Measurements from ENCODE around the gene NEGR1.

NEGR1 gene

DNA sequence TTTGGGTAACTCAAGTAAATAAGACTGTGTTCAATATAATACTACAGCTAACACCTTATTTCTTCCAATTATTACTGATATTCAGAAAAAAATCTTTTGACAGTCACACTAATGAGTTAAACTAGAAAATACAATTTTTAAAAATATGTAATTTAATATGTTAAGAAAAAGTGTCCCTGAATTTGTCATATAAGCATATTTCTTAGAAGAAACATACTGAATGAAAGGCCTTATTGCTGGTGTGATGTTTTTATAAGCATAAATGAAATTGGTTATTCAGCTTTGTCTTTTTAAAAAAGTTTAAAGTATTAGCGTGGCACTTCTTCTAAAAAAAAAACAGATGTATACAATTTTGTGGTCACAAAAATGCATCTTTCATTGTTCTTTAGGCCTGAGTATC lies 267.3 kb downstream of the NEGR1 start:
- DNase-seq = no peak

DNA sequence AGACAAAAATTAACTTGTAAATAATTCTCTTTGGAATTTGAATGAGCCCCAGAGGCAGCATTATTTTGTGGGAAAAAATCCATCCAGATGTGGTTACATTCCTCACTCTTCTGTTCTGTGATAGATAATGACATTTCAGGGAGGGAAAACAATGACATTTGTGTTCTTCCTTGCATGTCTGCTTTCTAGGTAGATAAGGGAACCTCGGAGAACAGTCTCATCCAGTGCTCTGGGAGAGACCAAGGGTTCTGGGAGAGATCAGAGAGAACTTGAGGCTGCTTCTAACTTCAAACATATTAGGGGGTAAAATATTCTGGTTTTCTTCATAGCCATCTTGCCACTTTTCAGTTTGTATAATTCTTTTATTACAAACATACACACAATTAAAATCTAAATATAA lies 269.2 kb downstream of the NEGR1 start:
- no peak for DNase-seq

DNA sequence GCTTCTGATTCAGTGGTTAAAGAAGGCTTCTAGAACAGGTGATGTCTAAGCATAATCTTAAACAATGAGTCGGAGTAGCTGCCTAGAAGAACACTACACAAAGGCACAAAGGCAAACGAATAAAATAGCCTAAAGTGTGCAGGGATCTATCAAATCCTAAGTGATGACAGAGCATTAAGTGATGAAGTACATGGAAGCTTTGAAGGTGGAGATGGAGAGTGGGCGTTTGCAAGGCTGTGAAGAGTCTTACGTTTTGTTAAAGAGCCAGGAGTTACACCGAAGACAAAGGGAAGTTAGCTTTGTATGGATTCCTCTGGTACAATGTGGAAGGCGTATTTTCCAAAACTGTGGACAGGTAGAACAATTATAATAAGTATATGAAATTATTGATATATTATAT lies 270.6 kb downstream of the NEGR1 start:
- no peak for DNase-seq

DNA sequence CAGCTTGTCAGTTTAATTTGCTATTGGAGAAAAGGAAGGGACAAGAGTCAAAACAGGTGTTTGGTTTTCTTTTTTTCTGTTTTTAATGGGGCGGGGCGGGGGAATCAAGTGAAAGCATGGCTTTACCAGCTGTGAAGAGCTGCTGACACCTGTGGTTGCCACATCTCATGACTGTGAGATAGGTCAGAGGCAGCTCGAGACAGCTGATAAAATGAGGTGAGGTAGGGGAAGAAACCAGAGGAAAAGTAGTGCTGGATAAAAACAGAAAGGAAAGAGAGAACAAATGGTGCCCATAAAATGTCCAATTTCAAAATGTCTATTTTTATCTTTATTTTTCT lies 272.3 kb downstream of the NEGR1 start:
- DNase-seq = no peak

DNA sequence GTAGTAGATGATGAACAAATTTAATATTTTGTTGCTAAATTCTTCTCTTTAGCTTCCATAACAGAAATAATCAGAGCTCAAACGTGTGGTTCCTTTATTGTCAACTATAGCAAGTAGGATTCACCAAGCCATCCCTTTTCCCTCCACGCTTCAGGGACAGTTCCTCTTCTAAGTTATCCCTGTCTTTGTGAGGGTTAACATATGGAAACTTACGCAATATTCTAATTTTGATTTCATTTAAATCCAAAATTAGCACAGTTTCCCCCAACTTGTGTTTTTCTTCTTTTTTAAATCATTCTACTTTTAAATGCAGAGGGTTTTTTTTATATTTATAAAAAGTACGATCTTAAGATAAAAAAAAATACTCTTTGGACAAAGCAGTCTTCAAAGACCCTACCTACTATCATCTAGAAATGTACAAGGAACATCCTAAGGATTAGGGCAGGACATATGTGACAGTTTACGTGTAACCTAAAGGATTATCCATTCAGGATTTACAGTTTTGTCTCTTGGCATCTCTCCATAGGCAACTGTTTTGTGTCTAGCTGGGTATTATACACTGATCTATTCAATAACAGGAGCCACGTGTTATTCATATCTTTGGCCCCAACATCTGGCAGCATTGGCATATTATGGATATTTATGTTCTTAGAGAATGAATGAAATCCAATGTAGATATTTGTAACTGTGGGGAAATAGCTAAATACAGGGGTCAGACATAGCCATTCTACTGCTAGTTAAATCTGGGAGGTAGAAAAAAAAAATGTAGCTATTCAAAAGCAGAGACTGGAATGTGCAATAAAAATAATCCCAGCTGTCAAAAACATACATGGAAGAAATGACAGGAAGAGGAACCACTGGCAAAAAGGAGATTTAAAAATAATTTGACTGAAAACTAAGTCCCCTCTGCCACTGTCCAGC lies 272.9 kb downstream of the NEGR1 start:
- no peak for DNase-seq

DNA sequence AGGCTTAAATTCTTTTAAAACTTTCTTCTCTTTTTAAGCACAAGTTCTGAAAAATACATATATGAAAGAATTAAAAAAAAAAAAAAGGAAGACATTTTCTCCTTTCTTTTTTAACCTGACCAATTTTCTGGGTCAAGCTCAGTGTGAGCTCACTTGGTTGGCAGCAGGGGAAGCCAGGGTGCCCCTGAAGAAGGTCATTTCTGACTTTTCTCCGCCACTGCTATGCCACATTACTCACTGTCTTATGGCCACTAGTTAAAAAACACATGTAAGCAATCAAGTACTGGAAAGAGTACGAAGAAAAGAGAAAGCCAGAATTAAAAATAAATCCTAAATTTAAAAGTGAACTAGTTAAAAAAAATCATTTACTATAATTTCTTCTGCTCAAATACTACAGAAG lies 275.0 kb downstream of the NEGR1 start:
- DNase-seq = no peak

DNA sequence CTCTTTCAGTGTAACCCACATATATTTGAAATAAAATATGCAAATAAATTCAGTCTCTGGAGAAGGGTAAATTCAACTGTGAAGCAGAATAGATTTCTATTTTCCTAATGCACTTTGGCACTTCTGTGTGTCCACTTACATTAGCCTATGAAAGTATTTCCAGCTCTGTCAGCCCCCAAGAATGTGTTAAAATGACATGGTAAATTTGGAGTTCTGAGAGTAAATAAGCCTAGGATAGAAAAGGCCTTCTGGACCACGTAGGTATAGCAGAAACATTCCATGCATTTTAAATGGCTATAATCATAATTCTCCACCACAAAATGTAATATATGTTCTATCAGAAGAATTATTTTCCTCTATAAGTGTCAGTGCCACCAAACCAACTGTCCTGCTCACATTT lies 276.2 kb downstream of the NEGR1 start:
- DNase-seq = no peak

DNA sequence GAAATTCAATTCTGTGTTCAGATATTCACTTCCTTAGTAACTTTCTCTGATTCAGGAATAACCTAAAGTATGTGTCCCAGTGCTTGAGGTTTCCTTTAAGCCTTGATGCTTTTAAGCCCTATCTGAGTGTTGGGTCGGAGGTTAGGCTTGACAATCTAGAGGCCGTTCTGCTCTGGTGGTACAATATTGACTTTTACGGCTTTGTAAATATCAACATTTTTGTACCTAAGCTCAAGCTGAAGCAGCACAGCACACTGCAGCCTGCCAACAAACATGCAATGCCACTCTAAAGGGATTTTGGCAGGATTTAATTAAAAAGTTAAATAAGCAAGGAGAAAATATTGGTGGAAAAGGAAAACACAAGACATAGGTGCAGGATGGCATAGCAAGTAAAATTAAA lies 279.2 kb downstream of the NEGR1 start:
- no peak for DNase-seq

DNA sequence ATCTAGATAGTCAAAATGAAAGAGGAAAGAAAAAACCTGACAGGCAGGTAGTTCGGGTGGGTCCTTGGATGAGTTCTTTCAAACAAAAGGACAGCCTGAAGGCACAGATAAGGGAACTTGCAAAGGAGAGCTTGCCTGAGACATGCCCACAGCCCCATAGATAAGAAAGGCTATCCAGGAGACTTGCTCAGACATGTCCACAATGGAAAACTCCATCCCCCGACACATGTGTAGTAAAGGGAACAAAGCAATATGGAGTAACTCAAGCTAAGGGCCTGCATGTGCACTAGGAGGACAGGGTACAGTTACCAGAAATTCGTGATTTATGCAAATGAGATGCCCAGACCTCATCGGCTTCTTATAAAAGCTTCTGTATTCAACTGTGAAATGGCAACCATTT lies 281.5 kb downstream of the NEGR1 start:
- no peak for DNase-seq

DNA sequence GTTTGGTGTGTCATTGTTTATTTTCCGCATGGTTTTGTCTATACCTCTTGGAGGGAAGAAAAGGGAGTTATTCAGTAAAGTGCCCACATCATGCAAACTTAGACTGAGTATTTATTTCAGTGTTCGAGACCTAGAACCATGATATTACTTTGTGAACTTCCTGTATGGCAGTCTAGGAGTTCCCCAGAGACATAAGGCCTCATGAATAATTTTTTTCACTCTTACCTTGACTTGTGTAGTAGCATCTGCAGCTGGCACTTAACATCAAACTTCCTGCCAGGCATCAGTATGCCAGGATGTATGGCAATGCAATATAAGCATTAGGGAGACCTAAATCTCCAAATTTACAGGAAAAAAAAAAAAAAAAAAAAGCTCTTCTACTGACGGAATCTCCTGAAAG lies 287.7 kb downstream of the NEGR1 start:
- no peak for DNase-seq

DNA sequence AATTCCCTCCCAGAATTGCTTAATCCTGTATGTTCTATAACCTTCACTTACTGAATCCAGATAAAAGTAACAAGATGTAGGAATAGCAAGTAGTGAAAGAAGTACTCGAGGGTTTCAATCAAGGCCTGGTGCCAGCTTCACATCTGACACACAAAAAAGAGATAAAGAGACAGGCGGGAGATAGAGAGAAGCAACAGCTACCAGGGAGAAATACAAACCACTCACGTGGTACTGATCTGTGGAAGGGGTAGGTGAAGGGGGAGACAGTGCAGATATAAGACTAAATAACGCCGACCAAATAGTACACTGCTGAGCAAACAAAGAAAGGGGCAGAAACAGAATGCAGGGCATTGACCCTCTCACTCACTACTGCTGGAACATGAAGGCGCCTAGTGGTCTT lies 295.2 kb downstream of the NEGR1 start:
- no peak for DNase-seq

DNA sequence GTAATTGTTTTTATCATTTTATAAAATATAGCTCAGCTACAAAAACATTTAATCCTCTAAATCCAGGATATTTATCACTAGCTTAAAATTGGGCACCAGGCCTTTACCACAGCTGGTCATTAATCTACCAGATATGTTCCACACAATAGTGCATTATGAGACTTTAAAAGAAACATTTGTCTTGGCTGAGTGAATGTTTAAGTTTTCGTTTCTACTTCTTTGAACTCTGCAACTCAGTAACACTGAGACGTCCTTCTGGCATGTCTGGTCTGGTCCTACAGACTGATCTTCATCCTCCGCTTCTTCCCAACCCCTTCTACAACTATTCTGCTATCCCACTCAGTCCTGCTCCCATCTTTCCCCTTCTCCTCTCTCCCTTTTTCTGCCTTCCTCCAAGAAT lies 296.2 kb downstream of the NEGR1 start:
- DNase-seq = no peak

DNA sequence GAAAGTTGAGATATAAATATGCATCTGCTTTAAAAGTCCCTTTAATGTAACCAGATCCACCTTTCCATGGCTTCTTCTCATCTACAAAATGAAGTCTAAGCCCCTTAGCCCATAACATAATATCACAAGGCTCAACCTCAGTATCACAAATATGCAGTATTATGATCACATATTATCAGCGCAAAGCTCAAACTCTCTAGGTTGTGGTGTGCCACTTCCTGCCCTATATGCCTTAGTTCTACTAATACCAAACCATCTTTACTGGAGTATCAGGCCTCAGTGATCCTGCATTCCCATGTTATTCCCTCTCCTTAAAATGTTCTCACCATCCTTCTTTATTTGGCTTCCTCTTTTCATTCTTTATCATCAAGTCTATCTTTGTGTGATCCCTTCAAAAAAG lies 301.8 kb downstream of the NEGR1 start:
- no peak for DNase-seq

DNA sequence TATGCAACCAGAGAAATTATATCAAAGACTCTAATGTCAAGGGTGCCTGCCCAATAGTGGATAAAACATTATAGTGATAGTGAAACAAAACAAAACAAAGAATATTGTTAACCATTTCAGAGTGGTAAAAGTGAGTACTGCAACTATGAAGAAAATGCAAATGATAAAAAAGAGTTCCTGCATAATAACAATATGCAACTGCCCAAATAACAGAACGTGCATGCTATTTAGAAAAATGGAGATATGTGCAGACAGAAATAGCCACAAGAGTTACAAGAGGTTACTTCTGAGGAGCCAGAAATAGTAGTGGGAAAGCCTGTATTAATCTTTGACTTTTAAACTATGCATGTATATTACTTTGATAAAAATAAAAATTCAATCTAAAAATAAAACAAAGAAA lies 302.5 kb downstream of the NEGR1 start:
- no peak for DNase-seq

DNA sequence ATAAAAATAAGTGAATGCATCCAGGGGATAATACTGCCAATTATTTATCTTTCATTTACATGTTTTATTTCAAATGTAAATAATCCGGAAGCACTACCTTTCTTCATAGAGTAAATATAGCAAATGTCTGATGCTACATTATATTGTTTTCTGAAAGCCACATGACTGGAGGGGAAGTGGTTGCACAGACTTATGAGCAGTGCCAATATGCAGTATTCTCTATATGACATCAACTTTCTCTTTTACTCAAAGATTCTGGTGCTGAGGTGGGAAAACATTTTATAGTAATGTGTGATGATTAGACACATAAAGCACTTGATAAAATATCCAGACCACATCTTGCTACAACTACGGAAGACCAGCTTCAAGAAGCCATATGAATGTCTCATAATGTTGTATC lies 314.7 kb downstream of the NEGR1 start:
- no peak for DNase-seq

DNA sequence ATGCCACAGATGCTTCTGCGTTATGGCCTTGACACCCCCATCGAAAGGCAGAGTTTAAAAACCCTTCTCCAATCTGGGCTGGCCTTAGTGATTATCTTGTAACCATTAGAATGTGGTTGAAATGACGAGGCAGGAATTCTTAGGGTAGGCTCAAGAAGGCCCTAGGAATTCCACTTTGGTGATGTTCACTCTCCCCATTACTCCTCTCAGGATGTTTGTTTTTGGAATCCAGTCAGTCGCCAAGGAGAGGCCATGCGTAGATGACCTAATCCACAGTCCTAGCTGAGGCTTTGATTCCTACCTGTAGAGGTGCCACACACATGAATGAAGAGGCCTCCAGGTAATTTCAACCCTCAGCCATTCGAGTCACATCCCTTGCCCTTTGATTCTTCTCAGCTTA lies 318.2 kb downstream of the NEGR1 start:
- no peak for DNase-seq

DNA sequence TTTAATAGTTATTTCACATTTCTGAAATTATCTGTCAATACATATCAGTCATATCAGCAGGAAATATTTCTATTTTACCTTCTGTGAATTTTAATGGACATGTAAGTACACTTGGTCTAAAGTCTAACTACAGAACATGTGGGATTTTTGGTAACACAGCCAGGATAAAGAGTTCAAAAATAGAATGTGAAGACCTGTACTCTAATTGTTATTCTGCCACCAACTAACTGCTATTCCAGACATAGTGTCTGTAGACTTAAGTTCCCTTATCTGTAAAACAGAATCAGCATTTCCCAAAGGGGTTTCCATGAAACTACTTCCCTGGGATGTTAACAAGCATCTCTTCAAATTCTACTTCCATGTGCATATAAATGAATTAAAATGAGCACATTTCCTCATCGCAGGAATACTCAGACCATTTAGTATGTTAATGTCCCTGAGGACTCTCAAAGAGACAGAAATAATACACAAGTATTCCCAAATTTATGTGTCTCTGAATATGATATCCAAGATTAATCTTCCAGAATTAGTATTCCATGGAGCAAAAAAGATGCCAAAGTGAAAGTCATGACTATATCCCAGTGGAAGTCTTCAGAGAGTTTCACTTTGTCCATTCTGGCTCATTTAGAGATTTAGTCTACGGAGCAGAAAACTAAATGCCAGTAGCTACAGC lies 325.6 kb downstream of the NEGR1 start:
- no peak for DNase-seq

DNA sequence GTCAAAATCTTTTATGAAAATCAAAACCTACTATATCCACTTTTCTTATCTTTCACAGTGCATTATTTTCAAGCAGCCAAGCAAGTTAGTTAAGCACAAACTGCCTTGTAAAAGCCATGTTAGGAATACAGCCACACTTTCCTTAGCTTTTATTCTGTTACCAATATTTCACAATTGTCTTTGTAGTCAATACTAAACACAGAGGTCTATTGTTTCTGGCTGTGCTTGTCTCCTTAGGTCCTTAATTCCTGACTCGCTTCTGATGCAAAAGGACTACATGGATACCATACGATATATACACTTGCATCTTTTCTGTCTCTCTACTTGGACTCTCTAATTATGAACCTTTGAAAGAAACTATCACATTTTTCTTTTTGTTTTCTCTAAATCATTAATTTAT lies 331.8 kb downstream of the NEGR1 start:
- DNase-seq = no peak

DNA sequence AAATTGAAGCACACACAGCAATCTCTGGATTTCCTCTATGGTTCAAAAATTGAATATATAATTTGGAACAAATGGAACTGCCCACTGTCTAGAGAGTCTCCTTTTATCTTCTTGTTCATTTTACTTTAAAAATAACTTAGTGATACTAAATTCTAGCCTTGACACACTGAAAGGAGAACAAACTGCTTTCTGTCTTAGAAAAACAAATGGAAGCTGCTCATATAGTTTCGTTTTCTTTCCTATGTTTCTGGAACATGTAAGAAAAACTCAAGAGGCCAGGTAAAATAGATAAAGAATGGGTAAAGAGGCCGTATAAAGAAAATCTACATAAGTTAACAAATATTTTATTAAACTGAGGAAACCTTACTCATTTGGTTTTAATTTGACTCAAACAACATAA lies 332.7 kb downstream of the NEGR1 start:
- no peak for DNase-seq

DNA sequence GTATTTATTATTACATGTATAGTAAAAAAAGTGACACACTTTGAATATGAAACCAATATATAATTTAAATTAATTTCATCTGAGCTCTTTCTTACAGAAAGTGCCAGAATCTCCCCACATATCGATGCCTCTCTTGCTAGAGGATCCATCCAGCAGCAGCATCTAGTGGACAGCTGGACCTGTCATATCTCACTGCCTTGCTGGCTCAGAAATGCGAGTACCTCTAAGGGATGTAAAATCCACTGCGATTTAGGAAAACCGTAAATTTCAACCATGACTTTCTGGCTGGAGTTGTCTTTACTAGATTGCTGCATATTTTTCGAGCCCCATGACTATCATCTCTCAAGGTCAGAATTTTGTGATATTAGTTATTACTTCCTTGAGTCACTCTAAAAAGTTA lies 333.8 kb downstream of the NEGR1 start:
- DNase-seq = no peak

DNA sequence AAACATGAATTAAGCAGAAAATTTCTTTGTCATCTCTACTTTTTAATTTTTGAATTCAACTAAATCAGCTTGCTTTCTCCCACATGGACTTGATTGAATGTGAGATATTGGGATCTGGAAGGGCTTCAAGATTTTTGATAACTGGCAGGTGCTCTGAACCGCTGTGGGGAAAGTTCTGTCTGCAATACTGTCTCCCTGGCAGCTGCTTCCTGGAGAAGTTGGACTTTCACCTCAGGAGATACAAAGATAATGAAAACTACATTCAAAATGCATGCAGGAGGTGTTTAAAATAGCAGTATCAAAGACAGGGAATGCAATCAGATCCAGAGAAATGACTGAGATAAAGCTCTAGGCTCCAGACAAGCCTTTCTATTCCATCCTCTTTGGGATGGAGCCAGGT lies 338.3 kb downstream of the NEGR1 start:
- no peak for DNase-seq

DNA sequence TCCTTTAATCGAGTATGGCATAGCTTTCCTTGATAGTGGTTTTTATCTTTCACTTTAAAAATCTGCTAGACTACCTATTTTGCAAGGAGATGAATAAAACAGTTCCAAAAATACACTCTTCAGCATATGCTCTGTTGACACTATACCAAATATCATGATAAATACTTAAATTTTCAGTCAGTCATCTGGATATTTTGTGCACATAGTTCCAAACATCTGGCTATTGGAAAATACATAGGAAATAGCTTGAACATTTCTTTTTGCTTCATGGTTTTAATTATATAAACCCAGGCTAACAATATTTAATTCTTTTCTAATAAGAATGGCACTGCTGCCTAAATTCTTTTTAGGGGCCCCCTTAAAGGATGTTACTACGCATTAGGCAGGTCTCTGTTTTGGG lies 342.1 kb downstream of the NEGR1 start:
- no peak for DNase-seq

DNA sequence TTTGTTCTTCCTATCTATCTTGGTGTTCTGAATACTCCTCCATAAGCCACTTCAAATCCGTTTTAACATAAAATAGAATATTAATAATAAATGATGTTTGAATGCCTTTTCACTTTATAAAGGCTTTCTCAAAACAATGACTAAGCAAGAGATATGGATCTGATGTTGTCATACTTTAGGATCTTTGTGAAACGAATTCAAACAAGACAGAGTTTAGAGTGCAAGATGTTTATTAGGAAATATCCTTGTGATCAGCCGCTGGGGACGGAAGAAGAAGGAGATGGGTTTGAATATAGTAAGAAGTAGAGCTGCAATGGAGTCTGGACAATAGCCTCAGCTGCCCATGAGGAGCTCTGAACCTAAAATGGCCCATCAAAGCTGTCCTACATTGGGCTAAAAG lies 351.8 kb downstream of the NEGR1 start:
- DNase-seq = no peak

DNA sequence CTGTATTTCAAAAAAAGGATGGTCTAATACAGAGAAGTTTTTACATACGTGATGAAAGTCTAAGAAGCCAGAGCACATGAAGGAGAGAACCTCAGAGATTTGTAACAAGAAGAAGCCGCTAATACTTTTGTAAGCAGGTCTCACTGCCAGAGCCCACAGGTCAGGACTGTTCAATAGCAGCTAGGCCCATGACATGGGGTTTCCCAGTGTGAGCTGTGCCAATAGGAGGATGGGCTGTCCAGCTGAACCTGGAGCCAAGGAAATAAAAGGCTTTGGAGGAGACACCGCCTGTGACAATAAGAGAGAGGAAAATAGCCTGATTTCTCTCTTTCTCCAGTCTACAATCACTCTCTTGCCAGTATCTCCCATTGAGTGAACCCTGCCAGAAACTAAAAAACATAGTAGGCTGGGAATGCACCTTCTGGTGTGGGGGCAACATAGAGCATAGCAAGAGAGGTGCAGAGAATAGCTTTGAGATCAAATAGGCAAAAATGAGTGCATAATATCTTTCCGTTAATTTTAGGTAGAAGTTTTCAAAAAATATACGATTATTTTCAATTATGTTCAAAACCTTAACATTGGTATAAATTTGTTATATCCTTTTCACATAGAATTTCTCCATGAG lies 360.3 kb downstream of the NEGR1 start:
- no peak for DNase-seq
